IMR-90 (cell line): Measurements from ENCODE around the gene SPAG9. TPM values are rescaled to one million over a fixed set of nuclear protein-coding genes. Genes with fewer than 3 reads are reported as not detected.

ENCODE experiments used
- ATAC-seq: fragments of 200-7000 bp; cut with Tn5 transposase; 2 replicates; pipeline ENCODE4 v1.9.1; 2020; ENCODE audit warnings: low read depth, mild to moderate bottlenecking, moderate library complexity
- BruUV-seq: library from RNA; stranded (reverse); fragments of 400-500 nt; replicated peaks from 2 replicates; lab custom pipeline; 2021; lab: Mats Ljungman, UMichigan
- CTCF ChIA-PET: fragments of 300-600 bp; formaldehyde crosslinking; extraction: SDS; loops from one replicate; lab custom pipeline; 2021; ENCODE audit warnings: antibody characterized with exemption; lab: Yijun Ruan, JAX
- POLR2A ChIA-PET: fragments of 300-600 bp; sonication (Branson Sonifier 250); formaldehyde crosslinking; loops from one replicate; lab custom pipeline; 2022; ENCODE audit warnings: antibody characterized with exemption; ENCODE audit not compliant: unreplicated experiment; lab: Charles Lee
- DNase-seq: peaks from one replicate; pipeline ENCODE4 v3.0.0; 2013
- H2AFZ ChIP-seq: replicated peaks from 2 replicates; pipeline ENCODE3; 2013; ENCODE audit warnings: low read length, mild to moderate bottlenecking; ENCODE audit not compliant: poor library complexity
- H2AK5ac ChIP-seq: 2 replicates; pipeline ENCODE4 v1.6.1; 2013; ENCODE audit warnings: low read depth, low read length, inconsistent platforms
- H2AK9ac ChIP-seq: replicated peaks from 2 replicates; pipeline ENCODE3; 2013; ENCODE audit warnings: mild to moderate bottlenecking, low read depth, low read length, moderate library complexity; ENCODE audit not compliant: poor library complexity
- H2BK120ac ChIP-seq: 2 replicates; pipeline ENCODE4 v1.6.1; 2013; ENCODE audit warnings: low read depth, low read length, inconsistent platforms
- H2BK15ac ChIP-seq: 3 replicates; pipeline ENCODE4 v1.6.1; 2013; ENCODE audit warnings: low read depth, low read length, inconsistent platforms
- H2BK20ac ChIP-seq: 2 replicates; pipeline ENCODE4 v1.6.1; 2013; ENCODE audit warnings: low read depth, mild to moderate bottlenecking, inconsistent platforms, low read length, moderate library complexity
- H2BK5ac ChIP-seq: 2 replicates; pipeline ENCODE4 v1.6.1; 2013; ENCODE audit warnings: mild to moderate bottlenecking, low read depth, low read length, inconsistent platforms; ENCODE audit not compliant: poor library complexity, severe bottlenecking
- H3K14ac ChIP-seq: replicated peaks from 2 replicates; pipeline ENCODE4 v1.6.1; 2013; ENCODE audit warnings: low read depth, low read length, inconsistent platforms
- H3K18ac ChIP-seq: 2 replicates; pipeline ENCODE4 v1.6.1; 2013; ENCODE audit warnings: low read depth, low read length, control low read depth
- H3K23ac ChIP-seq: 2 replicates; pipeline ENCODE4 v1.6.1; 2013; ENCODE audit warnings: low read depth, low read length, inconsistent platforms
- H3K27ac ChIP-seq: 2 replicates; pipeline ENCODE4 v1.5.1; 2013; ENCODE audit warnings: mild to moderate bottlenecking, control low read depth, low read length; ENCODE audit not compliant: insufficient read depth
- H3K27me3 ChIP-seq: 2 replicates; pipeline ENCODE4 v1.6.1; 2013; ENCODE audit warnings: low read length; ENCODE audit not compliant: control insufficient read depth, insufficient read depth
- H3K36me3 ChIP-seq: 2 replicates; pipeline ENCODE4 v1.6.1; 2013; ENCODE audit warnings: low read length, mixed read lengths; ENCODE audit not compliant: control insufficient read depth, insufficient read depth
- H3K4ac ChIP-seq: 2 replicates; pipeline ENCODE4 v1.6.1; 2013; ENCODE audit warnings: low read depth, low read length, inconsistent platforms
- H3K4me1 ChIP-seq: 2 replicates; pipeline ENCODE4 v1.6.1; 2013; ENCODE audit warnings: low read length, mixed read lengths; ENCODE audit not compliant: control insufficient read depth, insufficient read depth
- H3K4me2 ChIP-seq: 2 replicates; pipeline ENCODE4 v1.6.1; 2013; ENCODE audit warnings: low read depth, mild to moderate bottlenecking, control low read depth, low read length, moderate library complexity
- H3K4me3 ChIP-seq: 2 replicates; pipeline ENCODE4 v1.5.1; 2013; ENCODE audit warnings: low read depth, mild to moderate bottlenecking, control low read depth, low read length, moderate library complexity; ENCODE audit not compliant: insufficient read depth
- H3K56ac ChIP-seq: 2 replicates; pipeline ENCODE4 v1.6.1; 2013; ENCODE audit warnings: low read length, inconsistent platforms; ENCODE audit not compliant: insufficient read depth; ENCODE audit errors: extremely low read depth
- H3K79me1 ChIP-seq, 2 experiments: 2 replicates each; pipeline ENCODE4 v1.6.1; 2013; ENCODE audit warnings: low read length in 2 of 2, inconsistent platforms in 1 of 2, low read depth in 1 of 2
- H3K9ac ChIP-seq: 2 replicates; pipeline ENCODE4 v1.6.1; 2013; ENCODE audit warnings: low read depth, low read length, control low read depth
- H3K9me1 ChIP-seq: 2 replicates; pipeline ENCODE4 v1.6.1; 2013; ENCODE audit warnings: low read length, inconsistent platforms; ENCODE audit not compliant: insufficient read depth
- H3K9me3 ChIP-seq: 2 replicates; pipeline ENCODE4 v1.6.1; 2013; ENCODE audit warnings: low read length; ENCODE audit not compliant: control insufficient read depth, insufficient read depth
- H4K20me1 ChIP-seq: 2 replicates; pipeline ENCODE4 v1.6.1; 2013; ENCODE audit warnings: low read length, inconsistent platforms; ENCODE audit not compliant: insufficient read depth
- H4K5ac ChIP-seq: 2 replicates; pipeline ENCODE4 v1.6.1; 2013; ENCODE audit warnings: mild to moderate bottlenecking, low read depth, low read length, control low read depth
- H4K8ac ChIP-seq, 2 experiments: 2 replicates each; pipeline ENCODE4 v1.6.1; 2013; ENCODE audit warnings: low read depth in 2 of 2, low read length in 2 of 2, control low read depth in 1 of 2, inconsistent platforms in 1 of 2
- H4K91ac ChIP-seq: 2 replicates; pipeline ENCODE4 v1.6.1; 2013; ENCODE audit warnings: low read depth, low read length, inconsistent platforms; ENCODE audit not compliant: insufficient read depth
- BHLHE40 ChIP-seq: fragments of 150-350 bp; IDR thresholded peaks from 2 replicates; pipeline ENCODE4 v1.6.1; 2016; ENCODE audit warnings: mild to moderate bottlenecking, low read depth, low read length
- CEBPB ChIP-seq: IDR thresholded peaks from 2 replicates; pipeline ENCODE4 v1.6.1; 2012; ENCODE audit warnings: low read depth, low read length, improper control_type of control experiment
- CHD1 ChIP-seq: IDR thresholded peaks from 2 replicates; pipeline ENCODE4 v1.6.1; 2012; ENCODE audit warnings: low read depth, low read length, improper control_type of control experiment
- MAFK ChIP-seq: IDR thresholded peaks from 2 replicates; pipeline ENCODE4 v1.6.1; 2012; ENCODE audit warnings: low read depth, low read length, improper control_type of control experiment
- MXI1 ChIP-seq: IDR thresholded peaks from 2 replicates; pipeline ENCODE4 v1.6.1; 2012; ENCODE audit warnings: low read depth, mild to moderate bottlenecking, low read length, moderate library complexity, borderline replicate concordance
- POLR2A ChIP-seq: IDR thresholded peaks from 2 replicates; pipeline ENCODE4 v1.6.1; 2012; ENCODE audit warnings: mild to moderate bottlenecking, low read depth, low read length
- RAD21 ChIP-seq: IDR thresholded peaks from 2 replicates; pipeline ENCODE4 v1.6.1; 2012; ENCODE audit warnings: low read length, improper control_type of control experiment
- RCOR1 ChIP-seq: IDR thresholded peaks from 2 replicates; pipeline ENCODE4 v1.6.1; 2012; ENCODE audit warnings: mild to moderate bottlenecking, low read length, improper control_type of control experiment; ENCODE audit not compliant: insufficient replicate concordance
- WGBS, 2 experiments: methylation state at CpG; one replicate each; pipeline versions ENCODE4 v1.1.5 to v1.1.7; 2013; ENCODE audit warnings: missing lambda C conversion rate in 2 of 2; ENCODE audit not compliant: insufficient read length in 1 of 2; ENCODE audit errors: extremely low coverage in 2 of 2; 5-methylcytosine and 5-hydroxymethylcytosine counted together
- dilution Hi-C: fragments of 300-500 bp; cut with HindIII; formaldehyde crosslinking; loops from one replicate; pipeline ENCODE4 v1.14.3; 2018; ENCODE audit warnings: low sequenced_read_pairs; ENCODE audit not compliant: unreplicated experiment
- in situ Hi-C: fragments of 300-500 bp; cut with MboI; formaldehyde crosslinking; loops from 3 replicates; pipeline ENCODE4 v1.14.3; 2019; ENCODE audit warnings: low sequenced_read_pairs, inconsistent platforms, mixed read lengths
- intact Hi-C: fragments of 100-400 bp; cut with micrococcal nuclease; formaldehyde crosslinking; loops from 2 replicates; pipeline ENCODE4 v1.10.0; 2022
- polyA plus RNA-seq, 3 experiments: library from polyadenylated mRNA; depleted of rRNA; stranded (reverse); fragments of >200 nt; gene quantifications; 2 replicates each; pipeline ENCODE4 v1.2.3, GENCODE V29; 2012; ENCODE audit warnings: low replicate concordance in 1 of 3
- total RNA-seq: library from RNA; depleted of rRNA; stranded (reverse); fragments of >200 nt; gene quantifications from 2 replicates; pipeline ENCODE4 v1.2.3, GENCODE V29; 2012
- TF ChIP-seq, protein P1 (sequence below): fragments of 150-350 bp; IDR thresholded peaks from 2 replicates; pipeline ENCODE4 v1.6.1; 2016; ENCODE audit warnings: low read depth, mild to moderate bottlenecking, low read length, moderate library complexity, borderline replicate concordance
- TF ChIP-seq, protein P2 (sequence below): fragments of 150-350 bp; IDR thresholded peaks from 2 replicates; pipeline ENCODE4 v1.6.1; 2017; ENCODE audit warnings: mild to moderate bottlenecking, antibody characterized with exemption, low read length, low read depth

The SPAG9 gene
- total and polyA plus RNA-seq, 2 of the 4 experiments (the other 2 are of a cell fraction) = 26.7 to 75.5 TPM

DNA sequence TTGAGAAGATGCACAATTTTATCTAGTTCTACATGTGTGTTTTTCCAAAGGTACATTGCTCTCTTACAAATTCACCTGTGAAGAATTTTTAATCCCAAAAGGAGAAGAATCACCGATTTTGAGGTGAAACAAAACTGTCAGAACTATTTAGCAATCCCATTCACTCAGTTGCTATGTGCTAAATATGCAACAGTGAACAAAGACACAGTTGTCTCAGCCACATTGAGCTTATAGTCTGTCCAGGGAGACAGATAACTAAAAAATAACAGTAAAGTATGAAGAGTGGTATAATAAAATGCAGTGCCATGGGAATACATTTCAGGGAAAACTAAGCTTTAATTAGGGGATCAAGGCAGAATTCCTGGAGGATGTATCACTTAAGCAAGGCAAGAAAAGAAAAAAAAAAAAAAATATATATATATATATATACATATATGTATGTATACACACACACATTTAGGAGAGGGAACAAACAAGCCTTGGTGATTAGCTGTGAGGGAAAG lies 110.4 kb downstream of the SPAG9 start:
- no peak overlapping the region for H2AFZ ChIP-seq
- H2BK120ac ChIP-seq = no peak overlapping the region
- H3K9ac ChIP-seq = no peak overlapping the region
- H2BK20ac ChIP-seq = no peak overlapping the region
- H4K91ac ChIP-seq = no peak overlapping the region
- no peak overlapping the region for H2BK15ac ChIP-seq
- no peaks in the 10 kb centered on the region for H3K4me1 ChIP-seq
- in situ Hi-C loops (no loop called here), dilution Hi-C loops (no loop called here), intact Hi-C loops (no loop called here)
- no TSS peak for BruUV-seq
- no peak overlapping the region for H3K27ac ChIP-seq
- ChIA-PET CTCF (interaction anchor here (0.8 to 1.0 kb wide), 2 partner anchors 10 to 143 kb away, joined by 3 to 4 read pairs; partner anchors contain the start of gene NME1), POLR2A (no interaction called here)
- no peak overlapping the region for H2BK5ac ChIP-seq
- TF ChIP-seq CEBPB (no peak), MAFK (no peak), POLR2A (no peak), RAD21 (no peak), BHLHE40 (no peak), CHD1 (no peak), MXI1 (no peak), RCOR1 (no peak)
- TF ChIP-seq, protein P1, sequence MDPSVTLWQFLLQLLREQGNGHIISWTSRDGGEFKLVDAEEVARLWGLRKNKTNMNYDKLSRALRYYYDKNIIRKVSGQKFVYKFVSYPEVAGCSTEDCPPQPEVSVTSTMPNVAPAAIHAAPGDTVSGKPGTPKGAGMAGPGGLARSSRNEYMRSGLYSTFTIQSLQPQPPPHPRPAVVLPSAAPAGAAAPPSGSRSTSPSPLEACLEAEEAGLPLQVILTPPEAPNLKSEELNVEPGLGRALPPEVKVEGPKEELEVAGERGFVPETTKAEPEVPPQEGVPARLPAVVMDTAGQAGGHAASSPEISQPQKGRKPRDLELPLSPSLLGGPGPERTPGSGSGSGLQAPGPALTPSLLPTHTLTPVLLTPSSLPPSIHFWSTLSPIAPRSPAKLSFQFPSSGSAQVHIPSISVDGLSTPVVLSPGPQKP = no peak
- TF ChIP-seq, protein P2, sequence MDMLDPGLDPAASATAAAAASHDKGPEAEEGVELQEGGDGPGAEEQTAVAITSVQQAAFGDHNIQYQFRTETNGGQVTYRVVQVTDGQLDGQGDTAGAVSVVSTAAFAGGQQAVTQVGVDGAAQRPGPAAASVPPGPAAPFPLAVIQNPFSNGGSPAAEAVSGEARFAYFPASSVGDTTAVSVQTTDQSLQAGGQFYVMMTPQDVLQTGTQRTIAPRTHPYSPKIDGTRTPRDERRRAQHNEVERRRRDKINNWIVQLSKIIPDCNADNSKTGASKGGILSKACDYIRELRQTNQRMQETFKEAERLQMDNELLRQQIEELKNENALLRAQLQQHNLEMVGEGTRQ = no peak
- no peak overlapping the region for H3K14ac ChIP-seq
- no peak overlapping the region for H2AK9ac ChIP-seq
- H4K8ac ChIP-seq = no peak overlapping the region
- H3K56ac ChIP-seq = no peak overlapping the region
- no peak overlapping the region for H3K23ac ChIP-seq
- no peak overlapping the region for H3K4me3 ChIP-seq
- peaks cover 15% of the 10 kb centered on the region for H3K36me3 ChIP-seq
- no peak overlapping the region for H3K4ac ChIP-seq
- H4K5ac ChIP-seq = no peak overlapping the region
- no peaks in the 10 kb centered on the region for H3K9me1 ChIP-seq
- no peak overlapping the region for H3K4me2 ChIP-seq
- no peaks in the 10 kb centered on the region for H3K27me3 ChIP-seq
- peaks cover 0 to 6% of the 10 kb centered on the region in 2 experiments; a peak in 2 of 4 replicates for H3K79me1 ChIP-seq
- no peak overlapping the region for H3K18ac ChIP-seq
- DNase-seq (no peak), ATAC-seq (no peak)
- no peak overlapping the region for H2AK5ac ChIP-seq
- no peaks in the 10 kb centered on the region for H3K9me3 ChIP-seq
- no peaks in the 10 kb centered on the region for H4K20me1 ChIP-seq
- WGBS, 2 experiments = no CpG with 5 or more reads among the region's 1 CpG
